MM.1S (cell line): ENCODE data around the gene ERC2.

Experiments used
- DNase-seq: peaks from one replicate; pipeline ENCODE4 v3.0.0-alpha.2; 2015
- H2AFZ ChIP-seq: fragments of 300-600 bp; sonication (generic); 2 replicates; pipeline ENCODE4 v1.6.0; 2016; ENCODE audit warnings: antibody characterized with exemption, low read length
- H3F3A ChIP-seq: fragments of 300-600 bp; sonication (generic); 2 replicates; pipeline ENCODE4 v1.6.1; 2016; ENCODE audit warnings: mild to moderate bottlenecking, antibody characterized with exemption, low read length, moderate library complexity, mixed read lengths; ENCODE audit not compliant: insufficient read depth
- H3K27ac ChIP-seq: fragments of 300-600 bp; sonication (generic); 2 replicates; pipeline ENCODE4 v1.5.1; 2016; ENCODE audit warnings: mild to moderate bottlenecking, low read length
- H3K27me3 ChIP-seq: fragments of 300-600 bp; sonication (generic); replicated peaks from 2 replicates; pipeline ENCODE4 v1.6.0; 2016; ENCODE audit warnings: low read length; ENCODE audit not compliant: insufficient read depth
- H3K36me3 ChIP-seq: fragments of 300-600 bp; sonication (generic); replicated peaks from 2 replicates; pipeline ENCODE4 v1.6.1; 2016; ENCODE audit warnings: mild to moderate bottlenecking, low read length, mixed read lengths; ENCODE audit not compliant: insufficient read depth
- H3K4me1 ChIP-seq: fragments of 300-600 bp; sonication (generic); 2 replicates; pipeline ENCODE4 v1.6.1; 2016; ENCODE audit warnings: low read length, mixed read lengths
- H3K4me2 ChIP-seq: fragments of 300-600 bp; sonication (generic); 2 replicates; pipeline ENCODE4 v1.6.0; 2016; ENCODE audit warnings: low read depth, low read length
- H3K4me3 ChIP-seq: fragments of 300-600 bp; sonication (generic); 2 replicates; pipeline ENCODE4 v1.5.1; 2016; ENCODE audit warnings: low read length, mixed read lengths
- H3K79me2 ChIP-seq: fragments of 300-600 bp; sonication (generic); 2 replicates; pipeline ENCODE4 v1.6.1; 2016; ENCODE audit warnings: mixed run types, low read length, mixed read lengths
- H3K9ac ChIP-seq: fragments of 300-600 bp; sonication (generic); 2 replicates; pipeline ENCODE4 v1.6.1; 2016; ENCODE audit warnings: low read length, mixed read lengths
- H3K9me2 ChIP-seq: fragments of 300-600 bp; sonication (generic); replicated peaks from 2 replicates; pipeline ENCODE4 v1.6.1; 2016; ENCODE audit warnings: mild to moderate bottlenecking, low read length, mixed read lengths; ENCODE audit not compliant: insufficient read depth
- H3K9me3 ChIP-seq: fragments of 300-600 bp; sonication (generic); replicated peaks from 2 replicates; pipeline ENCODE4 v1.6.1; 2016; ENCODE audit warnings: mild to moderate bottlenecking, low read length, mixed read lengths; ENCODE audit not compliant: insufficient read depth
- H4K20me1 ChIP-seq: fragments of 300-600 bp; sonication (generic); 2 replicates; pipeline ENCODE4 v1.6.1; 2016; ENCODE audit warnings: mild to moderate bottlenecking, low read length, moderate library complexity, mixed read lengths; ENCODE audit not compliant: insufficient read depth
- CTCF ChIP-seq: fragments of 300-600 bp; sonication (generic); IDR thresholded peaks from 2 replicates; pipeline ENCODE4 v1.5.1; 2016; ENCODE audit warnings: antibody characterized with exemption, low read length, mixed read lengths
- EZH2 ChIP-seq: fragments of 300-600 bp; sonication (generic); optimal IDR thresholded peaks from 2 replicates; pipeline ENCODE3; 2017; ENCODE audit warnings: low read depth, mild to moderate bottlenecking, antibody characterized with exemption, low read length, mixed read lengths
- EZH2phosphoT487 ChIP-seq: fragments of 300-600 bp; sonication (generic); IDR thresholded peaks from 2 replicates; pipeline ENCODE4 v1.6.1; 2018; ENCODE audit warnings: antibody characterized with exemption, low read length

Gene ERC2

GRCh38 chr3:55828712-55829111 is 639.6 kb downstream of the ERC2 start:
- no peak overlapping the region for H3K9ac ChIP-seq
- no peaks in the 10 kb centered on the region for H3K79me2 ChIP-seq
- no peaks in the 10 kb centered on the region for H3K9me2 ChIP-seq
- no peaks in the 10 kb centered on the region for H3K4me1 ChIP-seq
- H3K27me3 ChIP-seq, result no peaks in the 10 kb centered on the region
- no peak overlapping the region for H2AFZ ChIP-seq
- H3K36me3 ChIP-seq, result no peaks in the 10 kb centered on the region
- no peak for DNase-seq
- TF ChIP-seq CTCF, result no peak
- TF ChIP-seq EZH2phosphoT487, result no peak
- TF ChIP-seq EZH2, result no peak
- no peaks in the 10 kb centered on the region for H3F3A ChIP-seq
- no peaks in the 10 kb centered on the region for H4K20me1 ChIP-seq
- no peak overlapping the region for H3K27ac ChIP-seq
- no peak overlapping the region for H3K4me2 ChIP-seq
- no peaks in the 10 kb centered on the region for H3K9me3 ChIP-seq
- no peak overlapping the region for H3K4me3 ChIP-seq

DNA sequence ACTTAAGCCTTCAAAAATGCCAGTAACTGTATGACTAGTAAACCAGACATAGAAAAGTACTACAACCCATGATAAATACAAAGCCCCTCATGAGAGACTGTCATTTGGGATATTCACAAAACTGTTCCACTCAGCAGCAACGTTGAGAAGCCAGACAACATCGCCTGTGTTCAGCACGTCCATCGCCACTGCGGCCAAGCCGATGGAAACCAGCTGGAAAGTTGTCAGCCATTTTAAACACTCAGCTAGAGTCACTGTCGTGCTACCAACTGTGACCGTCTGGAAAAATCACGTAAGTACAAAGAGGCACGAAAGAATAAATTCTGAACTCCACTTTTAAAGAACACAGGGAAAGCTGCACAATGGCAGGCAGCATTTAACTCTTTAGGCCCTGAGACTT is 640.5 kb downstream of the ERC2 start:
- Histone ChIP-seq H3F3A (no peaks in the 10 kb centered on the region), H4K20me1 (no peaks in the 10 kb centered on the region), H3K9me2 (no peaks in the 10 kb centered on the region), H3K9ac (no peak overlapping the region), H3K36me3 (no peaks in the 10 kb centered on the region), H3K4me3 (no peak overlapping the region), H3K4me1 (no peaks in the 10 kb centered on the region), H3K79me2 (no peaks in the 10 kb centered on the region), H3K27ac (no peak overlapping the region), H2AFZ (no peak overlapping the region), H3K4me2 (no peak overlapping the region), H3K27me3 (no peaks in the 10 kb centered on the region), H3K9me3 (no peaks in the 10 kb centered on the region)
- no peak for DNase-seq
- no peak for TF ChIP-seq EZH2phosphoT487
- TF ChIP-seq EZH2, result no peak
- no peak for TF ChIP-seq CTCF

DNA sequence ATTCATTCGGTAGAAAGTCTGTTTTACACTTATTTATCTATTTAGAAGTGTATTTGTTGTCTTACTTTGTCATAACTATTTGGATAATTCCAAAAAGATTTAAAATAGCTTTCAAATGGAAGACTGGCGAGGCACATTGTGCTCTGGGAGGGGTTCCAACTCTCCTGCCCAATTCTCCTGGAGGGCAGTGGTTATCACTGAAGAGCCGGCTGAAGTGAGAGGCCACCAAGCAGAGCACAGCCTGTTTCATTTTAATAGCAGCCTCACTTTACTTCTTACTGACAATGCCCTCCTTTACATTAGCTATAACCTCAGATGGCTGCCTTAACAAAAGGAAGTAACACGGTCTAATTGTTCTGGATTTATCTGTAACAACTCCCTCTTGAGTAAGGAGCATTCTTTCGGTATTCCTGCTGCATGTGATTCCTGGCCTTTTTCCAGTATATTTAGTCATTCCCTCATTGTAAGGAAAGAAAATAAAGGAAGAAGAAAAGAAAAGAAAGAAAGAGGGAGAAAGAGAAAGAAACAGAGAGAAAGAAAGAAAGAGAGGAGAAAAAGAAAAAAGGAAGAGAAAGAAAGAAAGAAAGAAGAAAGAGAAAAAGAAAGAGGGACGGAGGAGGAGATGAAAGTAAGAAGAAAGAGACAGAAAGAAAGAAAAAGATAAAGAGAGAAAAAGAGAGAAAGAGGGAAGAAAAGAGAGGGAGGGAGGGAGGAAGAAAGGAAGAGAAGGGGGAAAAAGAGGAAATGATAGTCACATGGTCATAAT is 641.4 kb downstream of the ERC2 start:
- H3K36me3 ChIP-seq, result no peaks in the 10 kb centered on the region
- no peaks in the 10 kb centered on the region for H3K9me2 ChIP-seq
- no peak overlapping the region for H3K9ac ChIP-seq
- H4K20me1 ChIP-seq, result no peaks in the 10 kb centered on the region
- H3K4me3 ChIP-seq, result no peak overlapping the region
- H3K4me2 ChIP-seq, result no peak overlapping the region
- no peak for DNase-seq
- no peaks in the 10 kb centered on the region for H3K79me2 ChIP-seq
- no peak overlapping the region for H2AFZ ChIP-seq
- no peaks in the 10 kb centered on the region for H3K9me3 ChIP-seq
- H3K4me1 ChIP-seq, result no peaks in the 10 kb centered on the region
- no peaks in the 10 kb centered on the region for H3K27me3 ChIP-seq
- no peaks in the 10 kb centered on the region for H3F3A ChIP-seq
- no peak overlapping the region for H3K27ac ChIP-seq
- TF ChIP-seq EZH2 (no peak), CTCF (no peak), EZH2phosphoT487 (no peak)
